GM12875 (cell line): ENCODE measurements around the gene KCNQ1OT1.

ENCODE experiments used
- H3K4me3 ChIP-seq: one replicate; pipeline ENCODE4 v1.5.1; 2011; ENCODE audit warnings: low read depth, low read length, control low read depth
- CTCF ChIP-seq: IDR thresholded peaks from 2 replicates; pipeline ENCODE4 v1.5.1; 2011; ENCODE audit warnings: low read depth, mild to moderate bottlenecking, control low read depth, inconsistent platforms, low read length, moderate library complexity, borderline replicate concordance; ENCODE audit not compliant: insufficient read depth

The KCNQ1OT1 gene

GRCh38 chr11:2566223-2567025 is 133.4 kb downstream of the KCNQ1OT1 start:
- no peak for TF ChIP-seq CTCF
- no peak overlapping the region for H3K4me3 ChIP-seq

GRCh38 chr11:2565447-2566222 is 134.2 kb downstream of the KCNQ1OT1 start:
- no peak overlapping the region for H3K4me3 ChIP-seq
- TF ChIP-seq CTCF = no peak

- no peak for TF ChIP-seq CTCF
- no peak overlapping the region for H3K4me3 ChIP-seq
Measured at GRCh38 chr11:2564588-2565425, 135.0 kb downstream of the KCNQ1OT1 start.

- H3K4me3 ChIP-seq = no peak overlapping the region
- TF ChIP-seq CTCF = no peak
Measured at GRCh38 chr11:2564008-2564530, 135.7 kb downstream of the KCNQ1OT1 start.

GRCh38 chr11:2563213-2564007 is 136.4 kb downstream of the KCNQ1OT1 start:
- no peak for TF ChIP-seq CTCF
- H3K4me3 ChIP-seq = no peak overlapping the region

GRCh38 chr11:2562890-2563212 is 136.9 kb downstream of the KCNQ1OT1 start:
- TF ChIP-seq CTCF = no peak
- no peak overlapping the region for H3K4me3 ChIP-seq
